ENCODE results near the gene GPR143. TPM values are rescaled to one million over a fixed set of nuclear protein-coding genes. Genes with fewer than 3 reads are reported as not detected.

Gene GPR143
- total and polyA plus RNA-seq, 2 experiments from 2014 or later, result 6.3 to 12.8 TPM

DNA sequence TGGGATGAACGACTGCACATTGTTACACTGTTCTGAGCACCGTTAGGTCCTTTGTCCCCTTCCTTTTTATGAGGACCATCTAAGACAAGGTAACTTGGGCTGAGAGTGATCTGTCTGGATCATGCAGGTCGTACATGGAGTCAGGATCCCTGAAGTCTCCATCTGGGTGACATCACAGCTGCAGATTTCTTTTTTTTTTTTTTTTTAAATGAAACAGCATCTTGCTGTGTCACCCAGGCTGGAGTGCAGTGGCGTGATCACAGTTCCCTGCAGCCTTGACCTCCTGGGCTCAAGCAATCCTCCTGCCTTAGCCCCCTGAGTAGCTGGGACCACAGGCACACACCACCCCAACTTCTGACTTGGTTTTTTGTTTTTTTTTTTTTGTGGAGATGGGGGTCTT is 37.1 kb upstream of the GPR143 start:
- no peak overlapping the region for H3K4me3 ChIP-seq
- H3K9me3 ChIP-seq (ENCODE audit: low read depth), result no peaks in the 10 kb centered on the region
- DNase-seq (ENCODE audit: low read depth in 1 of 2, low spot score in 1 of 2), result no peak
- H3K27me3 ChIP-seq, result no peaks in the 10 kb centered on the region
- H3K27ac ChIP-seq, result no peak overlapping the region
- H3K36me3 ChIP-seq, result no peaks in the 10 kb centered on the region
- H3K4me1 ChIP-seq (ENCODE audit: low read depth), result peaks cover 8% of the 10 kb centered on the region
- TF ChIP-seq, protein P1, sequence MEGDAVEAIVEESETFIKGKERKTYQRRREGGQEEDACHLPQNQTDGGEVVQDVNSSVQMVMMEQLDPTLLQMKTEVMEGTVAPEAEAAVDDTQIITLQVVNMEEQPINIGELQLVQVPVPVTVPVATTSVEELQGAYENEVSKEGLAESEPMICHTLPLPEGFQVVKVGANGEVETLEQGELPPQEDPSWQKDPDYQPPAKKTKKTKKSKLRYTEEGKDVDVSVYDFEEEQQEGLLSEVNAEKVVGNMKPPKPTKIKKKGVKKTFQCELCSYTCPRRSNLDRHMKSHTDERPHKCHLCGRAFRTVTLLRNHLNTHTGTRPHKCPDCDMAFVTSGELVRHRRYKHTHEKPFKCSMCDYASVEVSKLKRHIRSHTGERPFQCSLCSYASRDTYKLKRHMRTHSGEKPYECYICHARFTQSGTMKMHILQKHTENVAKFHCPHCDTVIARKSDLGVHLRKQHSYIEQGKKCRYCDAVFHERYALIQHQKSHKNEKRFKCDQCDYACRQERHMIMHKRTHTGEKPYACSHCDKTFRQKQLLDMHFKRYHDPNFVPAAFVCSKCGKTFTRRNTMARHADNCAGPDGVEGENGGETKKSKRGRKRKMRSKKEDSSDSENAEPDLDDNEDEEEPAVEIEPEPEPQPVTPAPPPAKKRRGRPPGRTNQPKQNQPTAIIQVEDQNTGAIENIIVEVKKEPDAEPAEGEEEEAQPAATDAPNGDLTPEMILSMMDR (IDR thresholded peaks at IDR 0.05; ENCODE audit: low read depth, low read length), result no peak

DNA sequence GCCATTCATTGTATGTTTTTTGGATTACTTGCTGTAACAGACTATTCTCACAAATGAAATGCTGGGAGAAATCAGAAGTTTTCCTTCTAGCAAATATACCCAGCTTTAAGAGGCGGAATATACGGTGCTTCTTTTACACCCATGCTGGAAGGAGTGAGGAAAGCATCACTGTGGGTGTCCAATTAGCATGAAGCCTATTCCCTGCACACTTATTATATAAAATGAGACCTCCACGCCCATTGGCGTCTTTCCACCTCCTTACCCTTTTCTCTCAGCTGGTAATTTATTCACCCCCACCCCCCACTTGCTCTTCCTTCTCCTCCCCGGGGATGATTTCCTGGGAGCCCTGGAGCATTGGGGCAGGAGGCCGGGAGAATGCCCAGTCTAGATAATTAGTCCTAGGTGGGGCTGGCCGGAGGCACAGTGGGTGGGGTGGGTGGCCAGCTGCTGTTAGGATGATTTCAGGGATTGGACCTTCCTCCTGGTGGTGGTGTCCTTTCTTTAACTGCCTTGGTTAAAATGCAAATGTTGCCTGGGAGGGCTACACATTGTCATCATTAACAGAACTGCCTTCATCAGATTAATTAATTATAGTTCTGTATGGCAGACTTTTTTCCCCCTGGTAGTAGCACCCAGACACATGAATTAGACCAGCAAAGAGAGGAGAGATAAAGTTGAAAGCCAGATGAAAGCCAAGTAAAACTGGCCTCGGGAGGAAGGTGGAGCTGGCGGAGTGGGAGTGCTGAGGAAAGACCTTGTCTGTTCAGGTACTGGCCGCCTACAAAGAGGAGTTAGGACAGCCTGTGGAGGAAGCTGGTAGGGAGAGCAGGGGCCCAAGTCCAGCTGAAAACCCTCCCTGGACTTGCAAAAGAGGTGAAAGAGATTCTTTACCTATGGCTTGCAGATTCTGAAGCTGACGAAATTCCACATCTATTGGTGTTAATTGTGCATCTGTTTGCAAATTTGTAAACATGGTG is 32.0 kb upstream of the GPR143 start:
- H3K9me3 ChIP-seq (ENCODE audit: low read depth), result no peaks in the 10 kb centered on the region
- peaks cover 3% of the 10 kb centered on the region for H3K4me1 ChIP-seq (ENCODE audit: low read depth)
- H3K27me3 ChIP-seq, result no peaks in the 10 kb centered on the region
- TF ChIP-seq, protein P1 (IDR thresholded peaks at IDR 0.05; ENCODE audit: low read depth, low read length), result no peak
- no peaks in the 10 kb centered on the region for H3K36me3 ChIP-seq
- no peak overlapping the region for H3K4me3 ChIP-seq
- H3K27ac ChIP-seq, result no peak overlapping the region
- DNase-seq (ENCODE audit: low read depth in 1 of 2, low spot score in 1 of 2), result peak in 1 of 2 donors; percentile 13

DNA sequence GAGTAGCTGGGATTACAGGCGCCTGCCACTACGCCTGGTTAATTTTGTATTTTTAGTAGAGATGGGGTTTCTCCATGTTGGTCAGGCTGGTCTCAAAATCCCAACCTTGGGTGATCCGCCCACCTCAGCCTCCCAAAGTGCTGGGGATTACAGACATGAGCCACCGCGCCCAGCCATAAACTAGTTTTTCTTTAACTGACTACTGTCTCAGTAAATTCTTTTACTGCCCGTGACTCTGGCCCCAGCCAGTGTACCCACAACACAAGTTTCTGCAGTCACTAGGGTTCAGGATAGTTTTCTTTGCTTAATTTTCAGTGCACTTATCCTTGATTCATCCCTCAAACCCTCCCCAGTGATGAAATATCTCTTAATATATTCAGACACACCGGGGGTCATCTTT is 28.8 kb upstream of the GPR143 start:
- Histone ChIP-seq H3K9me3 (ENCODE audit: low read depth) (no peaks in the 10 kb centered on the region), H3K4me3 (no peak overlapping the region), H3K27me3 (no peaks in the 10 kb centered on the region), H3K27ac (no peak overlapping the region), H3K4me1 (ENCODE audit: low read depth) (peaks cover 7% of the 10 kb centered on the region), H3K36me3 (no peaks in the 10 kb centered on the region)
- TF ChIP-seq, protein P1 (IDR thresholded peaks at IDR 0.05; ENCODE audit: low read depth, low read length), result no peak
- DNase-seq (ENCODE audit: low read depth in 1 of 2, low spot score in 1 of 2), result no peak

DNA sequence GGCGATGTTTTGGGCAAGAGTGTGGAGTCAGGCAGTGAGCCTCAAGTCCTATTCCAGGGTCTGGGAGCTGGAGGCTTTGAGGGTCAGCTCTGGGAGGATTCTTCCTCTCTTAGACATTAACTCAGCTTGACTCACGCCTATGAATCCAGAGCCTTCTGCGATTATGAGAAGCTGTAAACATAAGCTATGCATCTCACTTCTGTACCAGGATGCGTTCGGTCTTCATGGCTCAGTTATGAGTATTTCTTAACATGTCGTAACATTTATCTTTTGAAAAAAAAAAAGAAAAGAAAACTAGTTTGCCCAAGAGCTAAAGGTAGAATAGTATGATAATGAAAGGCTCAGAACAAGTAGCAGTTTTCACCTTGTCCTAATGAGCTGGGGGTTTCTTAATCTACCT is 25.2 kb upstream of the GPR143 start:
- TF ChIP-seq, protein P1 (IDR thresholded peaks at IDR 0.05; ENCODE audit: low read depth, low read length), result no peak
- H3K9me3 ChIP-seq (ENCODE audit: low read depth), result no peaks in the 10 kb centered on the region
- H3K4me3 ChIP-seq, result no peak overlapping the region
- no peak overlapping the region for H3K27ac ChIP-seq
- peak in 1 of 2 donors; percentile 24 for DNase-seq (ENCODE audit: low read depth in 1 of 2, low spot score in 1 of 2)
- H3K27me3 ChIP-seq, result no peaks in the 10 kb centered on the region
- peaks cover 17% of the 10 kb centered on the region for H3K4me1 ChIP-seq (ENCODE audit: low read depth)
- no peaks in the 10 kb centered on the region for H3K36me3 ChIP-seq

DNA sequence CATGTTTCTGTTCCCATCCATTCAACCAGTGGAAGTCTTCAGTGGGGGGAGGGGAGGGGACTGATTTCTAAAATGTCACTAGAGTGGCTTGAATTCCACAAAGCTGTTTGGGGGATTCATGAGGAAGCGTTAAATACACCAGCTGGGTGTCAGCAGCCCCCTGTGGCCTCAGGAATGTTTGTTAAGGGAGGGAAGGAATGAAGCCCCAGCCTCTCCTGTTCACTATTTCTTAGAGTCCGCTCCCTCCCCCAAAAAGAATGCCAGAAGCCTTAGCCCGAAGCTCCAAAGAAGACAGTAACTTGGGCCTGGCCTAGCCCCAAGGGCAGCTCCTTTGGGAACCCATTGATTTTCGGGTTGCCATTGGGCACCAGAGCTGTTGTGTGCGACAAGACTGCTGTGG is 23.9 kb upstream of the GPR143 start:
- Histone ChIP-seq H3K27ac (no peak overlapping the region), H3K4me1 (ENCODE audit: low read depth) (peaks cover 17% of the 10 kb centered on the region), H3K27me3 (no peaks in the 10 kb centered on the region), H3K36me3 (no peaks in the 10 kb centered on the region), H3K9me3 (ENCODE audit: low read depth) (no peaks in the 10 kb centered on the region), H3K4me3 (no peak overlapping the region)
- no peak for DNase-seq (ENCODE audit: low read depth in 1 of 2, low spot score in 1 of 2)
- TF ChIP-seq, protein P1 (IDR thresholded peaks at IDR 0.05; ENCODE audit: low read depth, low read length), result no peak
